ENCODE results near the gene BUD23. TPM values are rescaled to one million over a fixed set of nuclear protein-coding genes. Genes with fewer than 3 reads are reported as not detected.
"Not testable (repeated sequence)": the region's sequence is repeated elsewhere in the genome, so short reads cannot be mapped to it uniquely, and the experiment has no call there.

Gene BUD23
- total RNA-seq, 2 experiments from 2014 or later = 92.0 to 94.0 TPM

DNA sequence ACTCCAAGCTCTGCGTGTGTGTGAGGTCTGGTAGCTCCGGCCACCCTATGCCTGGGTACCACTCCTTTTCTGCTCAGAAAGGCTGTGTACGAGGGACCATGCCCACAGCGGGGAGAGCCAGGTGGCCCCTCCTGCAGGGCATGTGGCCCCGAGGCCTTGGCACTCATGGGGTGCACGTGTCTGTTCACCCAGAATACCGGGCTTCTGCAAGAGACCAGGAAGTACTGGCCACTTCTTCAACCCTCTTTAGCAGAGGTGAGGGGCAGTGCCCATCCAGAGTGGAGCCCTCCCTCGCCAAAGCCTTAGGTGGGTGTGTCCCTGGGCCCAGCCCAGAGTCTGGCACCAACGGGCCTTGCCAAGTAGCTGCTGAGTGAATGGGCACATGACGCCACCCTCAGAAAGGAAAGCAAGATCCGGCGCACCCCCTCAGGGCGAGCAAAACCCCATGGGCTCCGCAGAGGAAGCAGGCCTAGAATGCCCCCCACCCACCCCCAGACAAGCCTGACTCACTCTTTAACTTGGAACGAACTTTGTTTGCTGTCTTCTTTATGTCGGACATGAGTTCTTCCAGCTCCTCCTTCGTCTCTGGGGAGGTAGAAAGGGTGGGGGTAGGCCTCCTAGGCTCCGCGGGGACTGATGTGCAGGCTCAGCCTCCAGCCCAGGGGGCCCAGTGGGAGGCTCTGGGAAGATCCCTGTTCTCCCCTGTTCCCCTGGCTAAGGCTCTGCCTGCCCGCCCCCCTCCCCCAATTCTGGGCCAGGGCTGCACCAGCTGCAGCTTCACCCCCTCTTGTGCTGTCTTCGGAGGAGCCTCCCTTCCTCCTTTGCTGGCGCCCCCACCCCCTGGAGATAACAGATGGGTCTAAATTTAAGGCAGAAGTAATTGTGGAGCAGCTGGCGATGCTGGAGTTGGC, 21.5 kb downstream of the BUD23 start:
- H3K9me3 Mint-ChIP-seq = no peaks in the 10 kb centered on the region
- POLR2A ChIA-PET = interaction anchor here (3.6 kb wide), 1 partner anchor 12 kb away, joined by 18 read pairs; no protein-coding TSS in a partner anchor

GRCh38 chr7:73705551-73705920, 22.1 kb downstream of the BUD23 start:
- Mint-ChIP-seq H3K4me3 (no peak overlapping the region), H3K36me3 (peaks cover 12% of the 10 kb centered on the region), H3K4me1 (ENCODE audit: low read depth) (peaks cover 10% of the 10 kb centered on the region), H3K9me3 (no peaks in the 10 kb centered on the region), H3K27ac (no peak overlapping the region), H3K27me3 (no peaks in the 10 kb centered on the region)
- ChIA-PET CTCF (interaction anchor here (0.6 to 1.5 kb wide), 3 partner anchors 20 to 99 kb away, joined by 3 to 7 read pairs (median 6); no protein-coding TSS in a partner anchor), POLR2A (interaction anchor here (1.6 to 3.6 kb wide), 2 partner anchors 10 to 11 kb away, joined by 8 to 18 read pairs; no protein-coding TSS in a partner anchor)
- intact Hi-C loops (cut with micrococcal nuclease) = no loop called here
- DNase-seq = no peak

More for the DNA sequence above, 21.5 kb downstream of the BUD23 start:
- CTCF ChIA-PET = interaction anchor here (1.4 to 1.5 kb wide), 2 partner anchors 20 to 98 kb away, joined by 6 to 7 read pairs; no protein-coding TSS in a partner anchor
- Mint-ChIP-seq H3K27me3 (no peaks in the 10 kb centered on the region), H3K4me3 (no peak overlapping the region), H3K36me3 (peaks cover 12% of the 10 kb centered on the region), H3K4me1 (ENCODE audit: low read depth) (peaks cover 10% of the 10 kb centered on the region), H3K27ac (no peak overlapping the region)
- DNase-seq = no peak
- intact Hi-C loops (cut with micrococcal nuclease) = no loop called here

DNA sequence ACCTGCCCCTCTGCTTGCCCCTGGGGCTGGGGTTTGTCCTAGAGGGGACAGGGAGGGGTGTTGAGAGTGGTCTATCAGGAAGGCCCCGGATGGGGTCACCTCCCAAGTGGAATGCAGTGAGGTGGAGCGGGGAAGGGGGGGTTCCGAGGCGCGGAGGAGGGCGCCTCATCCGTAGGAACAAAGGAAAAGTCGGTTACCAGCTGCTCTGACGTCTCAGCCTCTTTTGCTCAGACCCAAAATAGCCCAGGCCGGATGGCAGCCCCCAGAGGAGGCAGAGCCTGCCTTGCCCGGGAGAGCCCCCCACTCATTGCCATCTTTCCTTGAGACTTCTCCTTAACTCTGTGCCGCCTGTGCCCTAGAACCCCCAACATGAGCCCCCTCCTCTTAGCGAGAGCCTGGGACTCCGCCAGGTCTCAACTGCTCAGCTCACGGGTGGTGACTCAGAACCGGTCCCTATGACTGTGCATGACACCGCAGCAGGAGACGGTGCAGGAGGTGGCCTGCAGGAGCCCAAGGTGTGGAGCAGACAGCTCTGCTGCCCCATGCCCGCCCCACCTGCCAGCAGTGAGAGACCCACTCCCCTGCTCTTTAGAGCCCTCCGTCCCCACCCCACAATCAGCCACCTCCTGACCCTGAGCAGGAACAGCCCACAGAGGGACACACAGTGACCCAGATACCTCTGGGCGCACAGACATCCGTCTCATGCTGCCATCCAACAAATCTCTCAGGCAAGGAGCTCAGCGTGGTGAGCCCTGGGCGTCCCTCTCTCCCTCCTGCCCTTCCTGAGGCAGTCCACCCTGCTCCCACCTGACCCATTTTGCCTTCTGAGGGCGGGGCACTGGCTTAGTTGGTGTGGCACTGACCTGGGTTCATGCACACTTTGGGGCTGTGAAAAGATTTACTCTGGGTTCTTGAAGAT, 23.0 kb downstream of the BUD23 start:
- Mint-ChIP-seq H3K4me1 (ENCODE audit: low read depth) (peaks cover 10% of the 10 kb centered on the region), H3K9me3 (no peaks in the 10 kb centered on the region), H3K27ac (no peak overlapping the region), H3K4me3 (no peak overlapping the region), H3K36me3 (peaks cover 11% of the 10 kb centered on the region), H3K27me3 (no peaks in the 10 kb centered on the region)
- peak; percentile 66 for DNase-seq
- CTCF ChIA-PET = interaction anchor here (0.6 to 1.5 kb wide), 4 partner anchors 19 to 100 kb away, joined by 3 to 7 read pairs (median 5); no protein-coding TSS in a partner anchor
- intact Hi-C loops (cut with micrococcal nuclease) = loop anchor here (1.0 to 2.0 kb wide), 2 partner anchors 9 to 24 kb away; partner anchors contain the start of genes BUD23 and DNAJC30
- POLR2A ChIA-PET = interaction anchor here (1.6 kb wide), 1 partner anchor 9 kb away, joined by 8 read pairs; no protein-coding TSS in a partner anchor

GRCh38 chr7:73707045-73707631, 23.7 kb downstream of the BUD23 start:
- DNase-seq = peak; percentile 31
- peaks cover 10% of the 10 kb centered on the region for H3K4me1 Mint-ChIP-seq (ENCODE audit: low read depth)
- no peak overlapping the region for H3K27ac Mint-ChIP-seq
- POLR2A ChIA-PET = interaction anchor here (1.6 kb wide), 1 partner anchor 8 kb away, joined by 8 read pairs; no protein-coding TSS in a partner anchor
- no peak overlapping the region for H3K4me3 Mint-ChIP-seq
- intact Hi-C loops (cut with micrococcal nuclease) = loop anchor here (2.0 kb wide), 1 partner anchor 24 kb away; the partner anchor contains the start of genes BUD23 and DNAJC30
- H3K27me3 Mint-ChIP-seq = no peaks in the 10 kb centered on the region
- CTCF ChIA-PET = interaction anchor here (1.1 kb wide), 1 partner anchor 19 kb away, joined by 4 read pairs; no protein-coding TSS in a partner anchor
- peaks cover 4% of the 10 kb centered on the region for H3K36me3 Mint-ChIP-seq
- no peaks in the 10 kb centered on the region for H3K9me3 Mint-ChIP-seq

DNA sequence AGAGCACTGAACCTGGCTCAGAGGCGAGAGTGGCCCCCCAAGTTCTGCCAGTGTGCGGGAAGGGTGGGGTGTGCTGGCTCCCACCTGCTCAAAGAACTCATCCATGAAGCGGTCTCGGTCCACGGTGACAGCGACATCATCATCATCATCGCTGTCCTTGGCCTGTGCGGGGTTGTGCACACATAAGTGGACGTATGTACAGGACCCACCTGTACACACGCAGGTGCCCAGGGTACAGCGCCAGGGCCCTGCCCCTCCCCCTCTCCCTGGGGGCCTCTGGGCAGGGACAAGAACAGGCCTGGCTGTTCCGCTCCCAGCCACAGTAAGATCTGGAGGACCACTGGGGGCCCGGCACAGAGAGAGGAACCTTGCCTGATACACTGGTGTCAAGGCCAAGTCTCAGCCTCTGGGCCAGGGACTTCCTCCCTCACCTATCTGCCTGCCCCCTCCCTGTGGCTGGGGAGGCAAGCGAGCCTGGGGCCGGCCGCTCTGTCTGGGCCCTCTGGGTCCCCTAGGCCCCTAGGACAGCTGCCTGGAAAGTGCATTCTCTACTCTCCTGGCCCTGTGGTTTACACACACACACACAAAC, 25.7 kb downstream of the BUD23 start:
- H3K27me3 Mint-ChIP-seq = no peaks in the 10 kb centered on the region
- H3K27ac Mint-ChIP-seq = no peak overlapping the region
- ChIA-PET POLR2A (no interaction called here), CTCF (interaction anchor here (1.0 kb wide), 1 partner anchor 16 kb away, joined by 3 read pairs; no protein-coding TSS in a partner anchor)
- no peak for DNase-seq
- H3K4me3 Mint-ChIP-seq = no peak overlapping the region
- intact Hi-C loops (cut with micrococcal nuclease) = no loop called here
- peaks cover 16% of the 10 kb centered on the region for H3K4me1 Mint-ChIP-seq (ENCODE audit: low read depth)
- H3K36me3 Mint-ChIP-seq = no peaks in the 10 kb centered on the region
- no peaks in the 10 kb centered on the region for H3K9me3 Mint-ChIP-seq

DNA sequence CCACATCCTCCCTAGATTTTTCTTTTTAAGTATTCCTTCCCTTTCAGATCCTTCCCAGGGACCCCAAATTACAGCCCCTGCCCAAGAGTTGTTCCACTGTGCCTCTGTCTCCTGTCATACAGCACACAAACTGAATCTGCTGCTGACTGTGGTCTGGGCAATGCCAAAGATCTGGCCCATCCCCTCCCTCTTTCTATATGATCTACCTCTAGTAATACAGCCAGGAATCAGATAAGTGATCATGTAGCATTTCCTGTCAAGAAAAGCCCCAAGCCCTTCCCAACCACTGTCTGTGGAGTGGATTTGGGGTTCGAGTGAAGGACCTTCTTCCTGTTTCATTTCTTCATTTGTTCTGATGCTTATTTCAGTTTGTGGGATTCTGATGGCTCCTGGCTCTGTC, 29.4 kb downstream of the BUD23 start:
- Mint-ChIP-seq H3K4me3 (no peak overlapping the region), H3K36me3 (peaks cover 6% of the 10 kb centered on the region), H3K27me3 (no peaks in the 10 kb centered on the region), H3K27ac (no peak overlapping the region), H3K9me3 (no peaks in the 10 kb centered on the region), H3K4me1 (ENCODE audit: low read depth) (peaks cover 31% of the 10 kb centered on the region)
- POLR2A ChIA-PET = no interaction called here
- intact Hi-C loops (cut with micrococcal nuclease) = no loop called here
- CTCF ChIA-PET = interaction anchor here (1.0 kb wide), 1 partner anchor 106 kb away, joined by 4 read pairs; no protein-coding TSS in a partner anchor
- no peak for DNase-seq

DNA sequence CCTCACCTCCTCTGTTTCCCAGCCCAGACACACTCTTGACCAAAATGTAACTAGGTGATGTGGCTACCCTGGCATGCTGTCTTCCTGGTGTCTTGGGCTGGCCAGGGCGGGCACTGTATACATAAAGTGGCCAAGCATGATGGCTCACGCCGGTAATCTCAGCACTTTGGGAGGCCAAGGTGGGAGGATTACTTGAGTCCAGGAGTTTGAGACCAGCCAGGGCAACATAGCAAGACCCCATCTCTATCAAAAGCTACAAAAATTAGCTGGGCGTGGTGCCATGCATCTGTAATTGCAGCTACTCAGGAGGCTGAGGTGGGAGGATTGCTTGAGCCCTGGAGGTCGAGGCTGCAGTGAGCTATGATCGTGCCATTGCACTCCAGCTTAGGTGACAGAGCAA, 29.9 kb downstream of the BUD23 start:
- ChIA-PET CTCF (interaction anchor here (0.8 to 1.5 kb wide), 3 partner anchors 11 to 270 kb away, joined by 3 to 4 read pairs (median 3); no protein-coding TSS in a partner anchor), POLR2A (interaction anchor here (0.6 to 1.0 kb wide), 2 partner anchors 18 to 93 kb away, joined by 3 read pairs; no protein-coding TSS in a partner anchor)
- intact Hi-C loops (cut with micrococcal nuclease); H3K27me3 Mint-ChIP-seq; H3K36me3 Mint-ChIP-seq; H3K4me3 Mint-ChIP-seq; H3K9me3 Mint-ChIP-seq; H3K27ac Mint-ChIP-seq; DNase-seq: not testable (repeated sequence)
- H3K4me1 Mint-ChIP-seq (ENCODE audit: low read depth) = peaks cover 36% of the 10 kb centered on the region

- ChIA-PET POLR2A (interaction anchor here (1.7 to 3.6 kb wide), 2 partner anchors 9 to 12 kb away, joined by 8 to 18 read pairs; no protein-coding TSS in a partner anchor), CTCF (interaction anchor here (1.0 to 3.3 kb wide), 5 partner anchors 9 to 109 kb away, joined by 4 to 20 read pairs (median 5); partner anchors contain the start of genes ABHD11 and VPS37D)
- Mint-ChIP-seq H3K27ac (peak overlapping the region; percentile 69), H3K4me3 (peak overlapping the region; percentile 35), H3K4me1 (ENCODE audit: low read depth) (peaks cover 40% of the 10 kb centered on the region), H3K9me3 (no peaks in the 10 kb centered on the region), H3K27me3 (no peaks in the 10 kb centered on the region), H3K36me3 (peaks cover 6% of the 10 kb centered on the region)
- peak; percentile 89 for DNase-seq
- intact Hi-C loops (cut with micrococcal nuclease) = loop anchor here (1.0 to 5.0 kb wide), 2 partner anchors 9 to 137 kb away; no protein-coding TSS in a partner anchor
Measured at GRCh38 chr7:73715648-73716317, 32.4 kb downstream of the BUD23 start.

GRCh38 chr7:73716318-73716890, 33.0 kb downstream of the BUD23 start:
- POLR2A ChIA-PET = interaction anchor here (0.5 to 3.6 kb wide), 5 partner anchors 10 to 90 kb away, joined by 3 to 18 read pairs (median 7); partner anchors contain the start of gene ABHD11

More at GRCh38 chr7:73716318-73716890, 33.0 kb downstream of the BUD23 start:
- H3K9me3 Mint-ChIP-seq = no peaks in the 10 kb centered on the region
- DNase-seq = no peak
- CTCF ChIA-PET = interaction anchor here (0.9 to 3.3 kb wide), 6 partner anchors 9 to 109 kb away, joined by 3 to 20 read pairs (median 5); partner anchors contain the start of genes ABHD11 and VPS37D
- peaks cover 40% of the 10 kb centered on the region for H3K4me1 Mint-ChIP-seq (ENCODE audit: low read depth)
- peak overlapping the region; percentile 28 for H3K27ac Mint-ChIP-seq
- intact Hi-C loops (cut with micrococcal nuclease) = loop anchor here (5.0 kb wide), 1 partner anchor 136 kb away; no protein-coding TSS in a partner anchor
- H3K27me3 Mint-ChIP-seq = no peaks in the 10 kb centered on the region
- H3K36me3 Mint-ChIP-seq = peaks cover 6% of the 10 kb centered on the region
- H3K4me3 Mint-ChIP-seq = peak overlapping the region; percentile 7

All from activated CD4-positive, alpha-beta memory T cell treated with anti-CD3 and anti-CD28 coated beads for 36 hours (primary cell).